Measurements from ENCODE around the gene RSPH4A. TPM values are rescaled to one million over a fixed set of nuclear protein-coding genes. Genes with fewer than 3 reads are reported as not detected.
"Not testable (repeated sequence)": the region's sequence is repeated elsewhere in the genome, so short reads cannot be mapped to it uniquely, and the experiment has no call there.

The RSPH4A gene
- 1.5 TPM in 1 of 2 replicates, not detected in the other for total RNA-seq

DNA sequence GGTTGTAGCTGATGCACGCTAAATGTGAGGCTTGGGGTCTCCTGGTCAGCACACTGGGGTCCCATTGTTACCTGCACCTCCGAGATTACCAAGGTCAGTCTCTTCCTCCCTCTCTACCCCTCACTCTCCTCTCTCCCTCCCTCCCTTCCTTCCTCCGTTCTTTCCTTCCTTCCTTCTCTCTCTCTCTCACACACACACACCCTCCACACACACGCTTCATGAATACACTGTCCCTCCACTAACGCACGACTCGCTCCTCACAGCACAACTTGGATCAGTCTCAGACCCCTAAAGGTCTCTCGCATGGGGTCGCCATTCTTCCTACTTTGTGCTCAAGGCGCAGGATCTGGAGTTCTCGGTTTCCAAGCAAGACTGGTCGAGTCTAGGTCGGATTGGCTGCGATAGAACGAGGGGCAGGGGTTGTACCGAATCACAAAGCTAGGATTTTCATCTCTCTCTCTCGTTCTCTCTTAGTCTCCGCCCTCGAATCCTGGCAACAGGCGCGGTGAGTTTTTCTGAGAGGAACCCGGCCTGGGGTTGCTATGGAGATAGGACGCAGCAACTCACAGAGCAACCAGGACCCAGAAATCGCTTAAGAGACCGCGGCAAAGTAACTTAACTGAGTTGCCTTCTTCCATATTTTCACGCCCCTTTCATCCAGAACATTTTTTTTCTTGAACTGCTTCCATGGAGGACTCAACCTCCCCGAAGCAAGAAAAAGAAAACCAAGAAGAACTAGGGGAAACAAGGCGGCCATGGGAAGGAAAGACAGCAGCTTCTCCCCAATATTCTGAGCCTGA, at the start of gene RSPH4A:
TSS of gene RSPH4A (plus strand) at position 543 of the 800 bp plus-strand sequence. CDS start at position 688, 145 bp downstream.
- peak; percentile 96 for DNase-seq (ENCODE audit: low read depth)

DNA sequence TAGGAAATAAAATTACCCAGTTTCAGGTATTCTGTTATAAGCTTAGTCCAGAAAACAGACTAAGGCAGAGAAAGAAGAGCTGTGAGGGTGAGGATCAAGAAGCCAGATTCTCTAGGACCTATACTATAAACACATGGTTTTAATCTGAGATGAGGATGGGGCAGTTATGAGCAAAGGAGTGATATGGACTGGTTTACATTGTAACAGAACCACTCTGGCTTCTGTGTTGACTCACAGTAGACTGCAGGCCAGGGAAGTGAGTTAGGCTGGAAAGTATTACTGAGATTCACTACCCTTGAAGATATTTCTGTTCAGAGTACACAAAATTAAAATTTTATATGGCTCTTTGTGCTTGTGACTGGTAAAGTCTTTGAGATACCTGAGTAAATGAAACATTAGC, 48.2 kb upstream of the RSPH4A start:
- no peak for DNase-seq (ENCODE audit: low read depth)

GRCh38 chr6:116568821-116569755, 47.2 kb upstream of the RSPH4A start:
- peak; percentile 11 for DNase-seq (ENCODE audit: low read depth)

GRCh38 chr6:116570856-116571682, 45.2 kb upstream of the RSPH4A start, which contains the start of gene RWDD1:
Gene RWDD1 (plus strand): TSS chr6:116571504. CDS start chr6:116571583, 79 bp downstream.
- peak; percentile 96 for DNase-seq (ENCODE audit: low read depth)

DNA sequence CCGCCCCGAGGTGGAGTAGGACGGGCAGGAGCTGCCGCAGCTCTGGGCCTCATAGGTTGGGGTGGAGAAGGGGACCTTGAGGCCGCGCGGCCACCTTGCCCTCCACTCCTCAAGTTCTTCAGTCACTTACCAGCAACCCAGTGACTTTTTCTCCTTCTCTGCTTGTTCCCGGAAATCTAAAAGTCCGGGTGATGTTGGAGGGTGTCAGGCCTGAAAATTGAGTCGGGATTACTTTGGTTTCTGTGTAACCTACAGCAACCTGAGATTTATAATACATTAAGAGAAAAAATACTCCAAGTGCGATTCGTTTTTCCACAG, 44.6 kb upstream of the RSPH4A start:
- no peak for DNase-seq (ENCODE audit: low read depth)

- DNase-seq (ENCODE audit: low read depth) = peak; percentile 36
Measured at GRCh38 chr6:116572162-116572561, 44.1 kb upstream of the RSPH4A start.

- no peak for DNase-seq (ENCODE audit: low read depth)
Measured at GRCh38 chr6:116575227-116575626, 41.1 kb upstream of the RSPH4A start.

DNA sequence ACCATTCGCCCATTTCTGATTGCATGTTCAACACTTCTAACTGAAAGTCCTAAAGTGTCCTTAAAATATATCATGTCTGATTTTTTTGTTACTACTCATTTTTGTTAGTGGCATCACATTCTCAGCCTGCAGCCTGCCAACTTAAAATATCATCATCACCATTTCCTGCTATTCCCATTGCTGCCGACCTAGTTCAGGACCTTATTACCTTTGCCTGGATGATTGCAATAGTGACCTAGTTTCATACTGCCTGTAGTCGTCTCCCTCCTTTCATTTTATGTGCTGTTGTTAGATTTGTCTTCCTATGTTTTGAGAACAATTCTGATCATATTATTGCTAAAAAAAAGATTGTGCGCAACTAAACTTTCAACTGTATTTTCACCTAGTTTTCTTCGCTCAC, 38.8 kb upstream of the RSPH4A start:
- DNase-seq (ENCODE audit: low read depth) = no peak

DNA sequence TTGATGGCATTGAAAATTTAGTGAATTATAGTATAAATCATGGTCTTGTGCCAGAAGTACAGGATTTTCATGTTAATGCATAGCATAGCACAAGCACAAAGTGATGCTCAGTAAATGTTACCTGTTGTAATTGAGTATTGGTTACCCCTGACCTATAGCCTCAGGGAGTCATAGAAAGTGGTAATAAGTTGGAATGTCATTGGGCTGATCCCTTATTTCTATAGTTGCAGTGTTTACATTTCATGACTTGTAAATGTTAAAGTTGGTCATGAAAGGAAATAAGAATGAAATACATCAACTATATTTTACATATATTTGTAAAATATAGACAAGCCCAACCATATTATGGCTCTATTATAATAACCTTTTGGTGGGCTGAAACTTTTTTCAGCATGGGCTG, 37.9 kb upstream of the RSPH4A start:
- no peak for DNase-seq (ENCODE audit: low read depth)

- DNase-seq (ENCODE audit: low read depth) = no peak
Measured at GRCh38 chr6:116579143-116579542, 37.1 kb upstream of the RSPH4A start.

DNA sequence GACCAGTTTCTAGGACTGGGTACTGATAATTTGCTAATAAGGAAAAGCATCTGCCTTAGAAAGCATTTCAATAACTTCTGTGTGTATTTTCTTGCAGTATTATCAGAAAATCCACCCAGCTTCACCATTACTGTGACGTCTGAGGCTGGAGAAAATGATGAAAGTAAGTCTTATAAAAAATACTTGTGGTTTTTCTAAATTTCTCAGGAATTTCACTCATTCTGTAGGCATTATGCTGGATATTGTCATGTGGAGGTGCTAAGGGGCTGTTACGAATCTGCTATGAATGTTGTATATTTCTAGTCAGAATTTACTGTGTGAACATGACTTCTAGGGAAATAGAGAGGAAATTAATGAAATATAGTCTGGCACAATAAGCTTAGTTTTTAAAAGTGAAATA, 36.1 kb upstream of the RSPH4A start:
- no peak for DNase-seq (ENCODE audit: low read depth)

- DNase-seq (ENCODE audit: low read depth) = no peak
Measured at GRCh38 chr6:116586276-116586675, 30.0 kb upstream of the RSPH4A start.

DNA sequence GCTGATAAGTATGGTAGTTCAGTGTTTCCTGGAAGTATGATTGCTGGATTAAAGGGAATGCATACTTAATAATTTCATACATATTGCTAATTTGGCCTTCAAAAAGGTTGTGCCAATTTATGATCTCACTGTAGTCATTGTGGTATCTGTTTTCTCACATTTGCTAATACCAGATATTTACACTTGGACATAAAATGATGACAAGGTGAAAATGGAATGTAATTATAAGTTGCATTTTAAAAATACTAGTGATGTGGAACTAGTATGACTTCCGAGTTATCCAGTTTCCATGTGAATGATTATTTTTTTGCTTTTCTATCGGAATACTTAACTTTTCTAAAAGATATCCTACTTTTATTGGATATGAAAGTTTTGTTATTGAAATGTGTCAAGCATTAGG, 29.5 kb upstream of the RSPH4A start:
- no peak for DNase-seq (ENCODE audit: low read depth)

GRCh38 chr6:116595247-116595646, 21.0 kb upstream of the RSPH4A start:
- DNase-seq (ENCODE audit: low read depth) = no peak

DNA sequence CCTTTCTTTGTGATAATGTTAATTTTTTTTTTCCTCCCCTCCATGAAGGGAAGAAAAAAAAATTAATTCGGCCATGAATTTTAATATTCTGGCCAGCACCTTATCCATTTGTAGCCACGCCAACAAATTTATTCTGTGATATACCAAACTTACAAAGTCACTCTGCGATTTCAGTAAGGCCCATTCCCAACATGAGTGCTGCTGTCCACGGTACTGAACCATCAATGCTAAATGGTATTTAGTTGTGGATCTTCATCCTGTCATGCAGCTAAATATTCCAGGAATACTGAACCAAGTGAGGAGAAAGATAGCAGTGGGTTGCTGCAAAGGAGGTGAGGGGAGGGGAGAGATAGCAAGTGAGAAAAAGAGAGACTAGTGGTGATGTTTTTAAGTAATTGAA, 19.5 kb upstream of the RSPH4A start:
- peak; percentile 30 for DNase-seq (ENCODE audit: low read depth)

DNA sequence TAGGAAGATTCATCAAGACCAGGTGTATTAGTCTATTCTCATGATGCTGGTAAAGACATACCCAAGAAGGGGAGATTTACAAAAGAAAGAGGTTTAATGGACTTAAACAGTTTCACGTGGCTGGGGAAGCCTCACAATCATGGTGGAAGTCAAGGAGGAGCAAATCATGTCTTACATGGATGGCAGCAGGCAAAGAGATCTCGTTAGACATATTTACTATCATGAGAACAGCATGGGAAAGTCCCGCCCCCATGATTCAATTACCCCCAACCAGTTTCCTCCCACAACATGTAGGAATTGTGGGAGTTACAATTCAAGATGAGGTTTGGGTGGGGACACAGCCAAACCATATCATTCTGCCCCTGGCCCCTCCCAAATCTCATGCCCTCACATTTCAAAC, 12.4 kb upstream of the RSPH4A start:
- DNase-seq (ENCODE audit: low read depth) = not testable (repeated sequence)

GRCh38 chr6:116604868-116605267, 11.4 kb upstream of the RSPH4A start:
- DNase-seq (ENCODE audit: low read depth) = not testable (repeated sequence)

- DNase-seq (ENCODE audit: low read depth) = no peak
Measured at GRCh38 chr6:116605935-116606334, 10.3 kb upstream of the RSPH4A start.

GRCh38 chr6:116611056-116611455, 5.2 kb upstream of the RSPH4A start:
- no peak for DNase-seq (ENCODE audit: low read depth)

DNA sequence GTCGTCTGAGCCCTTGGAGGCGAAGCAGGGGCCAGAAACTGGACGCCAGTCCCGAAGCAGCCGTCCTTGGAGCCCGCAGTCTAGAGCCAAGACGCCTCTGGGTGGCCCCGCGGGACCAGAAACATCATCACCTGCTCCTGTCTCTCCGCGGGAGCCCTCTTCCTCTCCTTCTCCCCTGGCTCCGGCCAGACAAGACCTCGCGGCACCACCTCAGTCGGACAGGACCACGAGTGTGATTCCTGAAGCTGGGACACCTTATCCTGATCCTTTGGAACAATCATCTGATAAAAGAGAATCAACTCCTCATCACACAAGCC, 416 bp downstream of the RSPH4A start:
- no peak for DNase-seq (ENCODE audit: low read depth)

- DNase-seq (ENCODE audit: low read depth) = peak; percentile 19
Measured at GRCh38 chr6:116624036-116624805, 7.9 kb downstream of the RSPH4A start.

Measured in renal cortical epithelial cell (primary cell).